Stimulated activated naive B cell treated with anti-CD40 and anti-IgM and Interleukin-4, amounts not matched to agents 10 μg/mL and 1 μg/mL and 100 μg/mL, for 72 hours (primary cell): Measurements from ENCODE around the gene CYP3A5.
"Not testable (repeated sequence)": the region's sequence is repeated elsewhere in the genome, so short reads cannot be mapped to it uniquely, and the experiment has no call there.

Experiments used
- ATAC-seq, 2 donors: fragments of 150-1000 bp; cut with Tn5 transposase; replicated peaks; 2 replicates each; pipeline ENCODE4 v1.10.0; 2021; ENCODE audit warnings: moderate library complexity in 1 of 2
- DNase-seq: peaks from one replicate; pipeline ENCODE4 v3.0.0; 2021
- H3K27ac Mint-ChIP-seq: one replicate; pipeline ENCODE4 v1.8.0; 2022; ENCODE audit warnings: mild to moderate bottlenecking, mixed read lengths
- H3K27me3 Mint-ChIP-seq, 2 donors: one replicate each; pipeline ENCODE4 v1.8.0; 2022; ENCODE audit warnings: mixed read lengths in 2 of 2
- H3K36me3 Mint-ChIP-seq, 2 donors: one replicate each; pipeline ENCODE4 v1.8.0; 2022; ENCODE audit warnings: mixed read lengths in 2 of 2, mild to moderate bottlenecking in 1 of 2
- H3K4me1 Mint-ChIP-seq, 2 donors: one replicate each; pipeline ENCODE4 v1.8.0; 2022; ENCODE audit warnings: mixed read lengths in 2 of 2, mild to moderate bottlenecking in 1 of 2
- H3K4me3 Mint-ChIP-seq, 2 donors: one replicate each; pipeline ENCODE4 v1.8.0; 2022; ENCODE audit warnings: mild to moderate bottlenecking in 2 of 2, mixed read lengths in 2 of 2, moderate library complexity in 1 of 2
- H3K9me3 Mint-ChIP-seq, 2 donors: one replicate each; pipeline ENCODE4 v1.8.0; 2022; ENCODE audit warnings: mixed read lengths in 2 of 2, mild to moderate bottlenecking in 1 of 2

The CYP3A5 gene

GRCh38 chr7:99694201-99694911 lies 14.6 kb upstream of the CYP3A5 start:
- no peak overlapping the region for H3K4me3 Mint-ChIP-seq
- ATAC-seq (no peak), DNase-seq (no peak)
- H3K9me3 Mint-ChIP-seq = peaks cover 0 to 5% of the 10 kb centered on the region in 2 donors
- peaks cover 0 to 6% of the 10 kb centered on the region in 2 donors for H3K36me3 Mint-ChIP-seq
- no peaks in the 10 kb centered on the region for H3K27me3 Mint-ChIP-seq
- no peaks in the 10 kb centered on the region for H3K4me1 Mint-ChIP-seq
- H3K27ac Mint-ChIP-seq = no peak overlapping the region

GRCh38 chr7:99693427-99694200 lies 13.8 kb upstream of the CYP3A5 start:
- DNase-seq (no peak), ATAC-seq (no peak)
- peaks cover 0 to 10% of the 10 kb centered on the region in 2 donors for H3K36me3 Mint-ChIP-seq
- no peak overlapping the region for H3K27ac Mint-ChIP-seq
- H3K9me3 Mint-ChIP-seq = peaks cover 4 to 10% of the 10 kb centered on the region in 2 donors
- no peaks in the 10 kb centered on the region for H3K27me3 Mint-ChIP-seq
- H3K4me1 Mint-ChIP-seq = no peaks in the 10 kb centered on the region
- no peak overlapping the region for H3K4me3 Mint-ChIP-seq

GRCh38 chr7:99693100-99693426 lies 13.3 kb upstream of the CYP3A5 start:
- ATAC-seq = no peak
- peaks cover 8 to 16% of the 10 kb centered on the region in 2 donors for H3K9me3 Mint-ChIP-seq
- H3K27ac Mint-ChIP-seq = no peak overlapping the region
- no peak overlapping the region for H3K4me3 Mint-ChIP-seq
- no peak for DNase-seq
- H3K4me1 Mint-ChIP-seq = no peaks in the 10 kb centered on the region
- H3K27me3 Mint-ChIP-seq = no peaks in the 10 kb centered on the region
- H3K36me3 Mint-ChIP-seq = peaks cover 0 to 14% of the 10 kb centered on the region in 2 donors

GRCh38 chr7:99692563-99692962 lies 12.8 kb upstream of the CYP3A5 start:
- H3K4me1 Mint-ChIP-seq, H3K4me3 Mint-ChIP-seq, DNase-seq, H3K27me3 Mint-ChIP-seq, H3K27ac Mint-ChIP-seq, ATAC-seq: not testable (repeated sequence)
- Mint-ChIP-seq H3K9me3 (peaks cover 8 to 17% of the 10 kb centered on the region in 2 donors), H3K36me3 (peaks cover 0 to 14% of the 10 kb centered on the region in 2 donors)

- not testable (repeated sequence) for H3K27me3 Mint-ChIP-seq, ATAC-seq, H3K4me1 Mint-ChIP-seq, H3K4me3 Mint-ChIP-seq, H3K27ac Mint-ChIP-seq, DNase-seq
- H3K36me3 Mint-ChIP-seq = peaks cover 1 to 20% of the 10 kb centered on the region in 2 donors
- peaks cover 9 to 23% of the 10 kb centered on the region in 2 donors for H3K9me3 Mint-ChIP-seq
Measured at GRCh38 chr7:99691658-99692057, 11.9 kb upstream of the CYP3A5 start.

GRCh38 chr7:99690918-99691317 lies 11.1 kb upstream of the CYP3A5 start:
- peaks cover 9 to 23% of the 10 kb centered on the region in 2 donors for H3K9me3 Mint-ChIP-seq
- H3K4me3 Mint-ChIP-seq, H3K4me1 Mint-ChIP-seq, H3K27ac Mint-ChIP-seq, DNase-seq, ATAC-seq, H3K27me3 Mint-ChIP-seq: not testable (repeated sequence)
- H3K36me3 Mint-ChIP-seq = peaks cover 1 to 20% of the 10 kb centered on the region in 2 donors

GRCh38 chr7:99685871-99686608 lies 6.2 kb upstream of the CYP3A5 start:
- H3K36me3 Mint-ChIP-seq = peaks cover 19 to 34% of the 10 kb centered on the region in 2 donors
- H3K27me3 Mint-ChIP-seq = peaks cover 16 to 18% of the 10 kb centered on the region in 2 donors
- not testable (repeated sequence) for ATAC-seq, H3K27ac Mint-ChIP-seq, DNase-seq, H3K4me1 Mint-ChIP-seq, H3K4me3 Mint-ChIP-seq
- H3K9me3 Mint-ChIP-seq = peaks cover 16 to 24% of the 10 kb centered on the region in 2 donors

GRCh38 chr7:99685129-99685758 lies 5.4 kb upstream of the CYP3A5 start:
- peaks cover 19 to 34% of the 10 kb centered on the region in 2 donors for H3K36me3 Mint-ChIP-seq
- DNase-seq (no peak), ATAC-seq (no peak)
- H3K9me3 Mint-ChIP-seq = peaks cover 16 to 24% of the 10 kb centered on the region in 2 donors
- H3K27ac Mint-ChIP-seq = no peak overlapping the region
- H3K4me3 Mint-ChIP-seq = no peak overlapping the region
- H3K27me3 Mint-ChIP-seq = peaks cover 19 to 21% of the 10 kb centered on the region in 2 donors
- H3K4me1 Mint-ChIP-seq = no peaks in the 10 kb centered on the region

- no peak for DNase-seq
- H3K4me3 Mint-ChIP-seq = no peak overlapping the region
- H3K27me3 Mint-ChIP-seq = peaks cover 17 to 22% of the 10 kb centered on the region in 2 donors
- peaks cover 4 to 5% of the 10 kb centered on the region in 2 donors for H3K4me1 Mint-ChIP-seq
- H3K9me3 Mint-ChIP-seq = peaks cover 6 to 7% of the 10 kb centered on the region in 2 donors
- no peak overlapping the region for H3K27ac Mint-ChIP-seq
- ATAC-seq = no peak
- H3K36me3 Mint-ChIP-seq = peaks cover 18 to 23% of the 10 kb centered on the region in 2 donors
Measured at GRCh38 chr7:99679032-99679399, 780 bp downstream of the CYP3A5 start.

GRCh38 chr7:99677648-99678045 lies 2.1 kb downstream of the CYP3A5 start:
- H3K4me1 Mint-ChIP-seq = peaks cover 4 to 5% of the 10 kb centered on the region in 2 donors

GRCh38 chr7:99677013-99677647 lies 2.7 kb downstream of the CYP3A5 start:
- H3K27ac Mint-ChIP-seq = no peak overlapping the region

More at GRCh38 chr7:99677648-99678045, 2.1 kb downstream of the CYP3A5 start:
- Mint-ChIP-seq H3K27ac (no peak overlapping the region), H3K27me3 (peaks cover 10 to 22% of the 10 kb centered on the region in 2 donors), H3K4me3 (no peak overlapping the region), H3K9me3 (peaks cover 4 to 5% of the 10 kb centered on the region in 2 donors), H3K36me3 (peaks cover 12 to 17% of the 10 kb centered on the region in 2 donors)
- ATAC-seq (no peak), DNase-seq (no peak)

GRCh38 chr7:99674995-99675742 lies 4.6 kb downstream of the CYP3A5 start:
- H3K27me3 Mint-ChIP-seq = peaks cover 1 to 9% of the 10 kb centered on the region in 2 donors
- no peak overlapping the region for H3K4me3 Mint-ChIP-seq
- H3K27ac Mint-ChIP-seq = no peak overlapping the region

More at GRCh38 chr7:99677013-99677647, 2.7 kb downstream of the CYP3A5 start:
- Mint-ChIP-seq H3K27me3 (peaks cover 10 to 19% of the 10 kb centered on the region in 2 donors), H3K4me1 (peaks cover 4 to 5% of the 10 kb centered on the region in 2 donors), H3K9me3 (peaks cover 0 to 2% of the 10 kb centered on the region in 2 donors), H3K36me3 (peaks cover 9 to 13% of the 10 kb centered on the region in 2 donors), H3K4me3 (no peak overlapping the region)
- no peak for DNase-seq
- ATAC-seq = no peak

GRCh38 chr7:99672573-99672972 lies 7.2 kb downstream of the CYP3A5 start:
- no peak for ATAC-seq
- Mint-ChIP-seq H3K27me3 (no peaks in the 10 kb centered on the region), H3K27ac (no peak overlapping the region), H3K4me1 (peaks cover 4 to 5% of the 10 kb centered on the region in 2 donors), H3K4me3 (no peak overlapping the region), H3K36me3 (peaks cover 8 to 17% of the 10 kb centered on the region in 2 donors), H3K9me3 (no peaks in the 10 kb centered on the region)
- DNase-seq = no peak

More at GRCh38 chr7:99674995-99675742, 4.6 kb downstream of the CYP3A5 start:
- Mint-ChIP-seq H3K9me3 (no peaks in the 10 kb centered on the region), H3K4me1 (peaks cover 4 to 5% of the 10 kb centered on the region in 2 donors), H3K36me3 (peaks cover 0 to 9% of the 10 kb centered on the region in 2 donors)
- ATAC-seq = no peak
- DNase-seq = no peak
